ENCODE measurements around the gene MLPH.

DNA sequence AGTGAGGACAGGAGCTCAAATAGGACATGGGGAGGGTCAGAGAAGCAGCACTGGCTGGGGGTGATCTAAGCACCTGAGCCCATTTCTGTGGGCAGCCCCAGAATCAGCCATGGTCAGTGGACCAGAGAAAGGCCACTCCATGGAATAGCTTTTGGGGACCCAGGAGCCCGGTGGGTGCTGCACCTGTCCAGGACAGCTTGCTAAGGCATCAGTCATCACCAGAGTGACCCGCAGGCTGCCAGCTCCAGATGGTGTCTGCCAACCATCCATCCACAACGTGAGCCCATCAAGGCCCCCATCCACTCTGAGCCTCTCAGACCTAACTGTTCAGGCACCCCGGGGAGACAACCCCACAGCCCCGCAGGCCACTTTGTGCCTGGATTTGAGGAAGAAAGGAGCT, 49.5 kb upstream of the MLPH start:
- TF ChIP-seq, protein P1, sequence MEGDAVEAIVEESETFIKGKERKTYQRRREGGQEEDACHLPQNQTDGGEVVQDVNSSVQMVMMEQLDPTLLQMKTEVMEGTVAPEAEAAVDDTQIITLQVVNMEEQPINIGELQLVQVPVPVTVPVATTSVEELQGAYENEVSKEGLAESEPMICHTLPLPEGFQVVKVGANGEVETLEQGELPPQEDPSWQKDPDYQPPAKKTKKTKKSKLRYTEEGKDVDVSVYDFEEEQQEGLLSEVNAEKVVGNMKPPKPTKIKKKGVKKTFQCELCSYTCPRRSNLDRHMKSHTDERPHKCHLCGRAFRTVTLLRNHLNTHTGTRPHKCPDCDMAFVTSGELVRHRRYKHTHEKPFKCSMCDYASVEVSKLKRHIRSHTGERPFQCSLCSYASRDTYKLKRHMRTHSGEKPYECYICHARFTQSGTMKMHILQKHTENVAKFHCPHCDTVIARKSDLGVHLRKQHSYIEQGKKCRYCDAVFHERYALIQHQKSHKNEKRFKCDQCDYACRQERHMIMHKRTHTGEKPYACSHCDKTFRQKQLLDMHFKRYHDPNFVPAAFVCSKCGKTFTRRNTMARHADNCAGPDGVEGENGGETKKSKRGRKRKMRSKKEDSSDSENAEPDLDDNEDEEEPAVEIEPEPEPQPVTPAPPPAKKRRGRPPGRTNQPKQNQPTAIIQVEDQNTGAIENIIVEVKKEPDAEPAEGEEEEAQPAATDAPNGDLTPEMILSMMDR (conservative IDR thresholded peaks at IDR 0.05), result no peak
- TF ChIP-seq EZH2 (IDR thresholded peaks at IDR 0.05; ENCODE audit: low read depth), result no peak

All from PC-9 (cell line).